Stimulated activated CD8-positive, alpha-beta memory T cell treated with anti-CD3 and anti-CD28 coated beads, Interleukin-7, amount 100 ng/mL, for 1 hour (primary cell): ENCODE data around the gene TMIGD3.
"Not testable (repeated sequence)": the region's sequence is repeated elsewhere in the genome, so short reads cannot be mapped to it uniquely, and the experiment has no call there.

ENCODE experiments used
- DNase-seq, 2 donors: peaks; one replicate each; pipeline ENCODE4 v3.0.0-alpha.2; 2020; ENCODE audit warnings: low read depth in 2 of 2

TMIGD3 gene

GRCh38 chr1:111503585-111504060 is at the start of gene TMIGD3, which contains the start of gene ADORA3:
Gene TMIGD3, minus strand, starts transcription at chr1:111503633. Its CDS starts 279 bp downstream, at chr1:111503354.
Gene ADORA3, minus strand, starts transcription at chr1:111503633. Its CDS starts 279 bp downstream, at chr1:111503354.
- DNase-seq, result no peak

GRCh38 chr1:111553196-111553595 is 49.8 kb upstream of the TMIGD3 start:
- no peak for DNase-seq

GRCh38 chr1:111552587-111552986 is 49.2 kb upstream of the TMIGD3 start:
- DNase-seq, result no peak

- DNase-seq, result no peak
Measured at GRCh38 chr1:111551623-111552411, 48.4 kb upstream of the TMIGD3 start.

- DNase-seq, result not testable (repeated sequence)
Measured at GRCh38 chr1:111547786-111548185, 44.4 kb upstream of the TMIGD3 start.

GRCh38 chr1:111542187-111542586 is 38.8 kb upstream of the TMIGD3 start:
- DNase-seq, result no peak

GRCh38 chr1:111541721-111542120 is 38.3 kb upstream of the TMIGD3 start:
- no peak for DNase-seq

- DNase-seq, result no peak
Measured at GRCh38 chr1:111540928-111541327, 37.5 kb upstream of the TMIGD3 start.

GRCh38 chr1:111538343-111539025 is 35.1 kb upstream of the TMIGD3 start:
- DNase-seq, result no peak

- DNase-seq, result no peak
Measured at GRCh38 chr1:111535256-111536191, 32.1 kb upstream of the TMIGD3 start.

- DNase-seq, result no peak
Measured at GRCh38 chr1:111520053-111520452, 16.6 kb upstream of the TMIGD3 start.

GRCh38 chr1:111517469-111518225 is 14.2 kb upstream of the TMIGD3 start:
- DNase-seq, result no peak

- DNase-seq, result no peak
Measured at GRCh38 chr1:111516005-111516535, 12.6 kb upstream of the TMIGD3 start.

- no peak for DNase-seq
Measured at GRCh38 chr1:111515291-111516004, 12.0 kb upstream of the TMIGD3 start.

GRCh38 chr1:111513410-111514020 is 10.1 kb upstream of the TMIGD3 start:
- no peak for DNase-seq

GRCh38 chr1:111512931-111513330 is 9.5 kb upstream of the TMIGD3 start:
- no peak for DNase-seq

GRCh38 chr1:111512132-111512889 is 8.9 kb upstream of the TMIGD3 start:
- DNase-seq, result no peak

- DNase-seq, result no peak
Measured at GRCh38 chr1:111511370-111511769, 7.9 kb upstream of the TMIGD3 start.

GRCh38 chr1:111509997-111510375 is 6.6 kb upstream of the TMIGD3 start:
- no peak for DNase-seq
